SHP77 (cell line): Measurements from ENCODE around the gene RITA1.

Experiments
- DNase-seq, 2 experiments: peaks; one replicate each; lab custom pipeline; 2025; lab: John Stamatoyannopoulos, UW

The RITA1 gene

GRCh38 chr12:113152835-113153814, 32.4 kb upstream of the RITA1 start:
- peak; percentile 69 to 75 for DNase-seq

GRCh38 chr12:113154351-113154973, 31.1 kb upstream of the RITA1 start:
- DNase-seq: no peak

- DNase-seq: no peak
Measured at GRCh38 chr12:113155060-113155459, 30.5 kb upstream of the RITA1 start.

- no peak for DNase-seq
Measured at GRCh38 chr12:113155646-113156045, 29.9 kb upstream of the RITA1 start.

- no peak for DNase-seq
Measured at GRCh38 chr12:113157218-113157859, 28.2 kb upstream of the RITA1 start.

GRCh38 chr12:113158439-113159203, 26.9 kb upstream of the RITA1 start:
- no peak for DNase-seq

GRCh38 chr12:113159937-113160336, 25.6 kb upstream of the RITA1 start:
- DNase-seq: no peak

GRCh38 chr12:113161415-113162016, 24.0 kb upstream of the RITA1 start:
- no peak for DNase-seq

GRCh38 chr12:113162102-113163029, 23.2 kb upstream of the RITA1 start:
- no peak for DNase-seq

- DNase-seq: no peak
Measured at GRCh38 chr12:113163030-113163360, 22.5 kb upstream of the RITA1 start.

- no peak for DNase-seq
Measured at GRCh38 chr12:113164014-113164413, 21.5 kb upstream of the RITA1 start.

GRCh38 chr12:113165521-113166450, 19.7 kb upstream of the RITA1 start:
- no peak for DNase-seq

- DNase-seq: no peak
Measured at GRCh38 chr12:113167868-113168267, 17.7 kb upstream of the RITA1 start.

GRCh38 chr12:113169697-113170096, 15.8 kb upstream of the RITA1 start:
- DNase-seq: no peak

- no peak for DNase-seq
Measured at GRCh38 chr12:113170457-113170856, 15.1 kb upstream of the RITA1 start.

GRCh38 chr12:113170926-113171325, 14.6 kb upstream of the RITA1 start:
- no peak for DNase-seq

GRCh38 chr12:113171543-113171942, 14.0 kb upstream of the RITA1 start:
- no peak for DNase-seq

- DNase-seq: no peak
Measured at GRCh38 chr12:113172185-113172584, 13.3 kb upstream of the RITA1 start.

GRCh38 chr12:113173081-113173698, 12.3 kb upstream of the RITA1 start:
- DNase-seq: no peak
